Measurements from ENCODE around the gene RAD23A.
"Not testable (repeated sequence)": the region's sequence is repeated elsewhere in the genome, so short reads cannot be mapped to it uniquely, and the experiment has no call there.

The RAD23A gene

DNA sequence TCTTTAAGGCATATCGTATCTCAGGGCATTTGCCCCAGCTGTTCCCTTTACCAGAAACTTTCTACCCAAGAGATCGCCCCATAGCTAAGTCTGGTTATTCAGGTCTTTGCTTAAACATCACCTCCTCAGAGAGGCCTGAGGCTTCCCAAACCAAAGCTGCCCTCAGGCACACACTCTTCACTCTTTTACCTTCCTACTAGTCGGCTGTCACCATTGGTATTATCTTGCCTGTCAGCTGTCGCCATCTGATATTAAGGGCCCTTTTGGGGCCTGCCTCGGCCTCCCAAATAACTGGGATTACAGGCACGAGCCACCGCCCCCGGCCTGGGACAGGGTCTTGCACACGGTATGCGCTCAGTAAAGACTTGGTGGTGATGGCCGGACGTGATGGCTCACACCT, 10.3 kb downstream of the RAD23A start:
- DNase-seq, result no peak

DNA sequence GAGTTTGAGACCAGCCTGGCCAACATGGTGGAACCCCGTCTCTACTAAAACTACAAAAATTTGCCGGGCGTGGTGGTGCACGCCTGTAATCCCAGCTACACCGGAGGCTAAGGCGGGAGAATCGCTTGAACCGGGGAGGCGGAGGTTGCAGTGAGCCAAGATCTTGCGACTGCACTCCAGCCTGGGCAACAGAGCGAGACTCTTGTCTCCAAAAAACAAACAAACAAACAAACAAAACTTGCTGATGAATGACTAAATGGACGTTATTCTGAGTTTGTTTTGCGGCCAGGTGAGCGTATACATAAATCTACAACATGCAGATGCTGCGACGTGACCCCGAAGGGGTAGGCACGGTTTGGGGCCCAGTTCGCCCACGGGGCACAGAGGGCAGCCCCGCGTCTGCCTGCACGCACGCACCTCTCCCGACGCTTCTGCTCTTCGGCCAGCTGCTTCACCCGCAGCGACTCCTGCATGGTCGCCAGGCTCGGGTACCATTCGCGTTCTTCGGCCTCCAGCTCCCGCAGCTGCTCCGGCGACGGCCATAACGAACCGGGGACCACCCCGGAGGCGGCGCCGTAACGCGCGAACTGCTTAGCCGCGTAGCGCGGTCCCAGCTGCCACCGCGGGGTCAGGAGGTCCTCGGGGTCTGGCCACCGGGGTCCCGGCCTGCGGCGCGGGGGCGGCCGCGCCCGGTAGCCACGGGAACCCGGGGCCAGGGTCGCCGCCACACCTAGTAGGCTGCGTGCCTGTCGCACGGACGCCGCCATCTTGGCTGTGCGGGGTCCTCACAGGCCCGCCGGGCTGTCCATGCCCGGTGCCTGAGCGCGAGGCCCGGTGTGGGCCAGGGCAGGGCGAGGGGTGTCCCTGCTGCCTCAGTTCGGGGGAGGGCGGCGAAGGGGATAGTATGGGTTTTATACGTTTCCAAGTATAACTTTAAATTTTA, 11.1 kb downstream of the RAD23A start, which contains the start of gene GADD45GIP1:
Gene GADD45GIP1 (minus strand): TSS at position 778 of the 943 bp plus-strand sequence. CDS start 11 bp downstream, at position 767.
- peak; percentile 75 for DNase-seq

GRCh38 chr19:12957389-12957952, 11.8 kb downstream of the RAD23A start:
- not testable (repeated sequence) for DNase-seq

- DNase-seq, result no peak
Observed at GRCh38 chr19:12959481-12959880, 13.8 kb downstream of the RAD23A start.

GRCh38 chr19:12965017-12965811, 19.6 kb downstream of the RAD23A start:
- DNase-seq, result peak; percentile 70

GRCh38 chr19:12965812-12966135, 20.1 kb downstream of the RAD23A start:
- DNase-seq, result no peak

DNA sequence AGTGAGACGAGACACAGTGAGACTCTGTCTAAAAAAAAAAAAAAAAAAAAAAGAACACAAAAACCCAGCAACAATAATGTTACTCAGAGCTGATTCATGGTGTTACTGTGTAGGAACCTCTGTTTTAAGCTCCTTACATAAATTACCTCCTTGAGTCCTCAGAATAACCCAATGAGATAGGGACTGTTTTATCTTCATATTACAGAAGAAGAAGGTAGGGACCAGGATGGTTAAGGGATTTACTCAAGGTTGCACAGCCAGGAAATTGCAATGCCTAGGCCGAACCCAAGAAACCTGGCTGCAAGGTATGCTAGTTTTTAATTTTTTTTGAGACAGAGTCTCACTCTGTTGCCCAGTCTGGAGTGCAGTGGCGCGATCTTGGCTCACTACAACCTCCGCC, 22.2 kb downstream of the RAD23A start:
- DNase-seq, result no peak

GRCh38 chr19:12969292-12969988, 23.8 kb downstream of the RAD23A start, which contains the start of gene DAND5:
DAND5 (plus strand) TSS chr19:12969576; CDS start chr19:12969661, 85 bp downstream.
- DNase-seq, result no peak

DNA sequence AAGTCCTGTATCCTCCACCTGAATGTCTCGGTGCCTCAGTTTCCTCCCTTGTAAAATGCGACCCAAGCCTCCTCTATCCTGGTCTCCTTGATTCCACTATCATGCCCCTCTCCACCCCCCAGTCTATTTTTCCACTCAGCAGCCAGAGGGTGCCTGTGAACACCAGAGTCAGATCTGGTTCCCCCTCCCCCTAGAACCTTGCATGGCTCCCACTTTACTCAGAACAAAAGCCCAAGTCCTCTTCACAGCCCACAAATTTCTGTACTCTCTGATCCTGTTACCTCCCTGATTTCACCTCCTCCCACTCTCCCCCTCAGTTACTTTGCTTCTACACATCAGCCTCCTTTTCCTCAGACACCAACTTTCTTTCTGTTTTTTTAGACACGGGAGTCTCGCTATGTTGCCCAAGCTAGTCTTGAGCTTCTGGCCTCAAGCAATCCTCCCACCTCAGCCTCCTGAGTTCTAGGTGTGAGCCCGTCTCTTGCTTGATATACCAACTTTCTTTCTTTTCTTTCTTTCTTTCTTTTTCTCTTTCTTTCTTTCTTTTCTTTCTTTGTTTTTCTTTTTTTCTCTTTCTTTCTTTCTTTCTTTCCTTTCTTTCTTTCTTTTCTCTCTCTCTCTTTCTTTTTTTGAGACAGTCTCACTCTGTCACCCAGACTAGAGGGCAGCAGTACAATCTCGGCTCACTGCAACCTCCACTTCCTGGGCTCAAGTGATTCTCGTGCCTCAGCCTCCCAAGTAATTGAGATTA, 24.6 kb downstream of the RAD23A start:
- DNase-seq, result no peak

- no peak for DNase-seq
Observed at GRCh38 chr19:12973236-12973635, 27.6 kb downstream of the RAD23A start.

DNA sequence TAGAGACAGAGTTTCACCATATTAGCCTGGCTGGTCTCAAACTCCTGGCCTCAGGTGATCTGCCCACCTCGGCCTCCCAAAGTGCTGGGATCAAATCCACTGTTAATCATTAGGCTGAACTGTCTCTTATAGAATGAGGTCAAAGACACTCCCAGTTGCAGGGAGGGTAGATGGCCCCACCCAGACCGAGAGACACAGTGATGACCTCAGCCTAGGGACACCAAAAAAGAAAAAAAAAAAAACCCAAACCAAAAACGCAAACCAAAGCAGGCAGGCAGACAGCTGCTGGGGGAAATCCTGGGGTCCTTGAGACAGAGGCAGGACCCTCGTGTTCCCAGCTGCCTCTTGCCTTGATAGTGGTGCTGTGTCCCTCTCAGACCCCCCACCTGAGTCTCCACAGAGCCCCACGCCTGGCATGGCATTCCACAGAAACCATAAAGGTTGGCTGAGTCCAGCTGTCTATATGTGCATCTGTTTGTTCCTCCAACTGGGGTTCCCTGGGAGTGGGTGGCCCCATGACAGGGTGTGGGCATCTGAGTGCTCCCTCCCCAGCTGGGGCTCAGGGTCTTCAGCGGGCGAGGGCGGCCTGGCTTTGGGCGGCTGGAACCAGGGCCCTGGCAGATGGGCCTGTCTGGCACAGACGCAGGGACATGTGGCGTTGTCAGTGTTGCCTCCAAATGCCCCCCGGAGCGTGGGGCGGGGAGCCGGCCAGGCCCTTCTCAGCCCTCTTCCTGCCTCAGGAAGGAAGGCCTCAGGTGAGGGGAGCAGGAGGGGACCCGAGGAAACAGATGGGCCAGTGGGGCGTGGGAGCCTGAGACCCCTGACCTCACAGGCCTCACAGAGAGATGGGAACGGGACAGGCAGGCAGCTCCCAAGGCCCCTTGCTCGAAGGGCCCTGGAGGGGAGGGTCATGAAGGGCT, 28.9 kb downstream of the RAD23A start:
- DNase-seq, result no peak

DNA sequence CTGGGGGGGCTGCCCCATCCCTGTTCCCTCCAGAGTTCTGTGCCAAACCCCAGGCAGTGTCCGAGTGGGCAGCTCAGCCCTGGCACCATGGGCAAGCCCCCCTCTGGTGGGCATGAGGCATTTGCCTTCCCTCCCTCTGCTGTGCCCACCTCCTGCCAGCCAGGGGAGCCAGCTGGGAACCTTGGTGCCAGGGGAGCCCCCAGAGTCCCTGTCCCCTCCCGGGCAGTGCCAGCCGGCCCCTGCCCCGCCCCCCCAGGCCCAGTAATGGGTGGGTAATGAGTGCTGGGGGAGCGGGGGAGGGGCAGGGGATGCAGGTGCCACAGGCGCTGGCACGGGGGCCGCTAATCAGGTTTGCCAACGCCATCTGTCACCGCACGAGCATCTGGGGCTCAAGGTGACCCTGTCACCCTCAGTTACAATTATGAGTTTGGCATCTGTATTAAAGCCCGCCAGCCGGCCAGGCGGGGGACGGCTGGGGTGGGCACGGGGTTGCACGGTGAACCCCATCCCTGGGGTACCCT, 29.6 kb downstream of the RAD23A start:
- no peak for DNase-seq

DNA sequence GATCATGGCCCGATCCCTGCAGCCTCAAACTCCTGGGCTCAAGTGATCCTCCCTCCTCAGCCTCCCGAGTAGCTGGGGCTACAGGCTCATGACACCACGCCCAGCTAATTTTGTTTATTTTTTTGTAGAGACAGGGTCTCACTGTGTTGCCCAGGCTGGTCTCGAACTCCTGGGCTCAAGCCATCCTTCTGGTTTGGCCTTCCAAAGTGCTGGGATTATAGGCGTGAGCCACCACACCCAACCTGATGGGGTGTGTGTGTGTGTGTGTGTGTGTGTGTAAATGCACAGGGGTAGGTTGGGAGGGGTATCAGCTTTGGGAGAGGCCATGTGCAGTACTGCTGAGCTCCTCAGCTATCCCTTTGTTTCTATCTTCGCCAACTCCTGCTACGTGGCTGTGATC, 30.4 kb downstream of the RAD23A start:
- not testable (repeated sequence) for DNase-seq

- DNase-seq, result no peak
Observed at GRCh38 chr19:12979974-12980373, 34.3 kb downstream of the RAD23A start.

DNA sequence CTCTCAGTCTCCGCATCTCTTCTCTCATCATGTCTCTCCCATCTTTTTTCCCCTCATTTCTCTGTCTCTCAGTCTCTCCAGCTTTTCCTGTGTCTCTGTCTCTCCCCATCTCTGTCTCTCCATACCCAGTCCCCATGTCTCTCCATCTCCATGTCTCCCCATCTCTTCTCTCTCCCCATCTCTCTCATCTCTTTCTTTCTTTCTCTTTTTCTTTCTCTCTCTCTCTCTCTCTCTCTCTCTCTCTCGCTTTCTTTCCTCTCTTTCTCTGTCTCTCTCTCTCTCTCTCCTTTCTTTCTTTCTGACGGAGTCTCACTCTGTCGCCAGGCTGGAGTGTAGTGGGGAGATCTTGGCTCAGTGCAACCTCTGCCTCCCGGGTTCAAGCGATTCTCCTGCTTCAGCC, 37.0 kb downstream of the RAD23A start:
- DNase-seq, result no peak

GRCh38 chr19:12983091-12983490, 37.4 kb downstream of the RAD23A start:
- DNase-seq, result no peak

GRCh38 chr19:12983542-12984142, 38.0 kb downstream of the RAD23A start:
- peak; percentile 79 for DNase-seq

DNA sequence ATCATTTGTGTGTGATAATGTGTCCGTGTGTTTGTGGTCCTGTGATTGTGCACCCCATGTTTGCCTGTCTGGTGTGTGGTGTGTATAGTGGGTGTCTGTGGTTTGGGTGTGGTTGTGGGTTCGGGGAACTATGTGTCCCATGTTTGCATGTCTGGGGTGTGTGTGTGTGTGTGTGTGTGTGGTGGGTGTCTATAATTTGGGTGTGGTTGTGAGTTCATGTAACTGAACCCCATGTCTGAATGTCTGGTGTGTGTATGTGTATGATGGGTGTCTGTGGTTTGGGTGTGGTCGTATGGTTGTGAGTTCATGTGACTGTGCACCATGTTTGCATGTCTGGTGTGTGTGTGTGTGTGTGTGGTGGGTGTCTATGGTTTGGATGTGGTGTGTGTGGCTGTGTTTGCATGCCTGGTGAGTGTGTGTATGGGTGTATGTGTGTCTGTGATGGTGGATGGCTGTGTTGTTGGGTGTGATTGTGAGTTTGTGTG, 38.5 kb downstream of the RAD23A start:
- peak; percentile 3 for DNase-seq

DNA sequence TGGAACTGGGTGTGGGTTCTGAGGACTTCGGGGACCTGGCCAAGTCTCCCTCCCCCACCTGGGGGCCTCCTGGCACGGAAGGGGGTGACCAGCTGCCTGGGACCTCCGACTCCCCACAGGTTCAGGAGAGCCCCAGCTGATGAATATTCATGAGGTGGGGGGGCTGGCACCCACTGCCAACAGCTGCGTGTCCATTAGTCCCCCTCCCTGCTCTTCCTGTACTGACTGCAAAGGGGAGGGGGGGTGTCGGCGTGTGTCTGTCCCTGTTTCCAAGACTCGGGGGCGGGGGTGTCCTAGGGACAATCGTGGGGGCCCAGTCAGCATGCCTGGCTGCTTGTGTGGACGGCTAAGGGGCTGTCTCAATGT, 39.0 kb downstream of the RAD23A start:
- no peak for DNase-seq

All from central memory CD4-positive, alpha-beta T cell (primary cell).